GM18520 (cell line): ENCODE measurements around the gene CERK.

Experiments used
- ATAC-seq: cut with Tn5 transposase; IDR thresholded peaks from one replicate; pipeline ENCODE4 v1.9.1; 2021; ENCODE audit not compliant: unreplicated experiment

Gene CERK

DNA sequence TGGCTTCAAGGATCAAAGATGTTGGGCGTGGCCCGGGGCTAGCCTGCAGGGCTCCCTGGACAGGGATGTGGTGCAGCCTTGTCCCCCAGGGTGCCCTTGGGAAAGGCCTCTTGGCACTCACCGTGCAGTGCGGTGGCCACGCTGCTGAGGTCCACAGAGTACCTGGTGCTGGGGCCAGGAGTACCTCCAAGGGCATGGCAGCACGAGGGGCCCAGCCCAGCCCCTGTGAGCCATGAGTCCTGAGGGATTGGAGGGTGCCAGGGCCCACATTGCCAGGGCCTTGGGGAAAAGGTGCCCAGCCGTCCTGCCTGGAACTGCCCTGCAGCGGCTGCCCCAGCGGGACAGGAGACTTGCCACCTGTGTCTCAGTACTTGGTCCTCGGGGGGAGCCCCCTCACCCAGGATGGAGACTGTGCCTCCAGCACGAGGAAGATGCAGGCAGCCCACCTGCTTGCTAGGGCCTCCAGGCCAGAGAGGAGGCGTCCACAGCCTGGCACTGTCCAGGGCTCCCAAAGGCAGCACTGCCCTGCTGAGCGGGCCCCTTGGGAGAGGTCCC, 73.7 kb downstream of the CERK start:
- no peak for ATAC-seq

- ATAC-seq = no peak
Measured at GRCh38 chr22:46663436-46664100, 74.5 kb downstream of the CERK start.

- ATAC-seq = no peak
Measured at GRCh38 chr22:46663001-46663400, 75.1 kb downstream of the CERK start.

- ATAC-seq = no peak
Measured at GRCh38 chr22:46662226-46662625, 75.8 kb downstream of the CERK start.

DNA sequence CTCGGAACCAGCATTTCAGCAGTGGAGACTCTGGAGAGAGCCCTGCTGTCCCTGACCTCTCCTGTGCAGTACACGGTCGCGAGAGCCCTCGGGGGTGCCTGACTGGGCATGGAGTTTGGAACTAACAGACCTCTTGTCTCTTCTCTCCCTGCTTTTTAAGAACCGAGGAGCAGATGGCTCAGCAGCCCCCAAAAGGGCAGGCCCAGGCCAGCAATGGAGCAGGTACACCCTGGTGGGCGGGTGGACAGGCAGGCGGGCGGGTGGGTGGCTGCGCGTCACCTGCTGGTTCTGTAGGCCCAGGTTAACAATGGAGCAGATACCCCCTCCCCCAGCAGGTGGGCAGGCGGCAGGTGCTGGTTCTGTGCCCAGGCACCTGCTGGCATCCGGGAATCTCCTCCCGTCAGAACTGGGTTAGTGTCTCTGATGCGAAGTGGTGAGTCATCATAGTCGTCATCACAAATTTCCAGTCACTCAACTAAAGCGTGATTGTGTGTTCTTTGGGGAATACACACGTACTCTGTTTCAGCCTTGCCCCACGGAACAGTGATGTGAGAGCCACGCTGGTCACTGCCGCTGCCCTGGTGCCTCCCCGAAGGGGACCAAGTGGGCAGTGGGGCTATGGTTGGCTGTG, 76.7 kb downstream of the CERK start:
- no peak for ATAC-seq

- ATAC-seq = no peak
Measured at GRCh38 chr22:46660604-46661201, 77.3 kb downstream of the CERK start.

DNA sequence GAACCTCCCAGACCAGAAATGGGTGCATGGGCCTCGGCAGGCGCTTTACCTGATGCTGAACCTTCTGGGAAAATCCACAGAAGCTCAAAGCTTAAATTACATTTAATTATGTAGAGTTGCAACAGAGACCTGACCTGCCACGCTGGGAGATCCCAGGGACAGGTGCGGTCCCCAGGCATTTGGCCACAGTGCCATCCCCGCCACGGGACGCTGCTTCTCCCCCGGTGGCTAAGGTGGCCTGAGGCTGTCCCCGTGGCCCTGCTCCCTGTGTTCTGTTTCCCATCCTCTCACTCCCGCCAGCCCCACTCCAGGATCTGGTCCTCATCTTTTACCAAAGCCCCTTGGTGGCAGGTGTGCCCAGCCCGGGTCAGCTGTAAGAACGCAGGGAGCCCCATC, 78.3 kb downstream of the CERK start:
- no peak for ATAC-seq

DNA sequence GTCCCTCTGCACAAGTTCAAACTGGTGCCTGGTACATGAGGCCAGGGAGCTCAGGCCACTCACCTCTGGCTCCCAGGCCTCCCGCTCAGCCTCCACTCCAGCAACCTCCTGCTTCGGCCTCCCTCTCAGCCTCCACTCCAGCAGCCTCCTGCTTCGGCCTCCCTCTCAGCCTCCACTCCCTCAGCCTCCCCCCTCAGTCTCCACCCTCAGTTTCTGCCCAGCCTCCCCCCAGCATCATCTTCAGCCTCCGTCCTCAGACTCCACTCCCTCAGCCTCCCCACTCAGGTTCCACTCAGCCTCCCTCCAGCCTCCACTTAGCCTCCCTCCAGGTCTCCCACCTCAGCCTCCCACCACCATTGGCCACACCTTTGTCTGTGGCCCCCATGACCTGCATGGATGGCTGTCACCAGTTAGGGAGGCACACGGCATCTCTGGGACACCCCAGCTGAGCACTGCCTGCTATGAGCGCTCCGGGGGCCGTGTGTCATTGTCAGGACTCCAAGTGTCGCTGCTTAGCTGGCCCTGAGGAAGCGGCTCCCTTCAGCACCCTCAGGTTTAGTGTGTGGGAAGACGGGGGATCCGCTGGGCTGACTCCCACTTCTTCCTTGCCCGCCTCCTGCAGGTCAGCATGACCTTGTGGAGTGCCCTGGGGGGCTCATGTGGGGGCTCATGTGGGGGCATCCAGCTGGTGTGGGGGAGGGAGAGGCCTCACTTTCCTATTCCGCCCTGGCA, 78.8 kb downstream of the CERK start:
- no peak for ATAC-seq

GRCh38 chr22:46657996-46658947, 79.8 kb downstream of the CERK start:
- no peak for ATAC-seq

- no peak for ATAC-seq
Measured at GRCh38 chr22:46657655-46657953, 80.4 kb downstream of the CERK start.

DNA sequence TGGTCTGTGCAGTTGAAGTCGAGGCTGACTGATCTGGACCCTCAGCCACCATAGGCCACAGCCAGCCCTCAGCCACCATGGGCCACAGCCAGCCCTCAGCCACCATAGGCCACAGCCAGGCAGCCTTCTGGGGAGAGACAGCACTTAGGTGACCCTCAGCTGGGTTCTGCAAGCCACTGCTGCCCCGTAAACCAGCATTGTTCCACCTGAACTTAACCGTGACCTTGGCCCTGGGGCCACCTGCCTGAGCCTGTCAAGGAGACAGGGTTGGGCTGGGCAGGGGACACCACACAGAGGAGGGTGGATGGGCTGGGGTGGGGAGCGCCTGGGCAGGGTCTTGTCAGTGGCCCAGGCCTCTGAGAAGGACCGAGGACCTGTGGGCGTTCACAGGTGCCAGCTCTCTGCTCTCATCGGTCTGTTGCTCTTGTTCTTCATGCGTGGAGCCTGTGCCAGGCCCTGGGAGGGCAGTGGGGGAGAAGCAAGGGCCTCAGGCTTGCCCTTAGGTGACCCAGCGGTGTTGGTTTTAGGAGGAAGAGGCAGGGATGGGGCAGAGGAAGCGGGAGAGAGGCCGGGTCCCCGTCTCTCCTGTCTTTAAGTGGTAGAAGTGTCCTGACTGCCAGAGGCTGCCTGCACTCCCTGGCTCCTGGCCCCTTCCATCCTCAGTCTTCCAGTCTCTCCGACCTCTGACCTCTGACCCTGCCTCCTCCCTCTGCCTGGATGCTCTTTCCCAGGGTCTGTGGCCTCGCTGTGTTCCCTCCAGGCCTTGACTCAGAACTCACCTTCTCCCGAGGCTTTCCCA, 81.0 kb downstream of the CERK start:
- no peak for ATAC-seq

DNA sequence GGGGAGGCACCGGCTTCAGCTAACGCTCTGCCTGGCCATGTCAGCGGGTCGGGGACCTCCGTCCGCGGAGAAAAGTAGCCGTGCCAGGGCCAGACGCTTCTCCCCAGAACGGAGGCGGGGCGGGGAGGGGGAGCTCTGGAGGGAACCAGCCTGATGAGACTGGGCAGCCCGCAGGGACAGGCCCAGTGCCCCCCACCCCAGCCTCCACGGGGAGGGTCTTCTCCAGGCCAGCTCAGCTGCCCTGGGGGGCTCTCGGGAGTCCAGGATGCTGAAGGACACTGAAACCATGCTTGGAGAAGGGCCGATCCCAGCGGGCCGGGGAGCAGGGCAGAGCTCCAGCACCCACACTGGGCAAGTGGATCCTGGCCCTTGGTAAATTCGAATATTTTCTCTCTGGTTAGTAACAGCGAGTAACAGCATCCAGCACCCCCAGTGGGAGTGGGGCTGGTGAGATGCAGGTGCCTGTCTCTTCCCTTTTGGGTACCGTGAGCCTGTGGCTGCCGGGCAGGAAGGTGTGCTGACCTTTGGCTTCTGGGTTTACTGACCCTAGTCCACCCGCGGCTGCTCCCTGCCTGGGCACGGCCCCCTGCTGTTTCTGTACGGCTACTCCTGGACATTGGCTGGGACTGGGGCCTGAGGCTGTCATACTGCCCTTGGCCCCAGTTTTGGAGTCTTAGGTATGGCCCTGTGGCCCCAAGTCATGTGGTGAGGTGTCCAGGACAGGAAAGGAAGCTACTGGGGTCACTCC, 82.0 kb downstream of the CERK start:
- ATAC-seq = no peak

- ATAC-seq = no peak
Measured at GRCh38 chr22:46654927-46655595, 83.0 kb downstream of the CERK start.

DNA sequence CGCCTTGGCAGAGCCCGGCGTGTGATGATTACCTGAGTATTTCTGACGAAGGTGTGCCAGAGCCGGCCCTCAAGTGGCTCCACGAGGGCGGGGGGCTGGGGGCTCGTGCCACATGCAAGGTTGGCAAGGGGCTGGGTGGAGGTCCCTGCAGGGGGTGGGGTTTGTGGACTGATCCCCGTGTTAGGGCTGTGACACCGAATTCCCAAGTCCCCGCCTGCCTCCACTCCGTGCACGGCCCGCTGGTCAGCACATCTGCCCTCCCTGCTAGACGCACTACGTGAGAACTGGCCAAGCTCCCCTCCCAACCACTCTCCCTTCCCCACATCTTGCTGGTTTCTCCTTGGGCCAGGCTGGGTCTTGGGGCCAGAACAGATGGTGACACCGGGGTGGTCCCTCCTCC, 83.6 kb downstream of the CERK start:
- no peak for ATAC-seq

DNA sequence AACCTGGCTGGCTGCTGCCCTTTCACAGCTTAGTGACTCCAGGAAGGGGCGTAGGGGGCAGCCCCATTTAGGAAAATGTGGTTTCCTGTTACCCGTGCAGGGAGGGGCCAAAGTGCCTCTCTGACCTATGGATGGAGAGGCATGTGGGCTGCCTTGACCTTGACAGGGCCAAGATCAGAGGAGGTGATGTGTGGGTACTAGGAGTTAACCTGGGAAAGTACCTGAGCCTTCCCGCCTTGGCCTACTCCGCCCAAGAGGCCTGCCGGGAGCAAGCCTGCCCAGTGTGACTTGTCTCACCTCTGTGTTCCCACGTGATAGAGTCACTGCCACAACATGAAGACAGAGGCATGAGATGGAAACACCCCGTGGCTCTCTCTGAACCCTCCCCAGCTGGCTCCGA, 84.5 kb downstream of the CERK start:
- ATAC-seq = no peak

DNA sequence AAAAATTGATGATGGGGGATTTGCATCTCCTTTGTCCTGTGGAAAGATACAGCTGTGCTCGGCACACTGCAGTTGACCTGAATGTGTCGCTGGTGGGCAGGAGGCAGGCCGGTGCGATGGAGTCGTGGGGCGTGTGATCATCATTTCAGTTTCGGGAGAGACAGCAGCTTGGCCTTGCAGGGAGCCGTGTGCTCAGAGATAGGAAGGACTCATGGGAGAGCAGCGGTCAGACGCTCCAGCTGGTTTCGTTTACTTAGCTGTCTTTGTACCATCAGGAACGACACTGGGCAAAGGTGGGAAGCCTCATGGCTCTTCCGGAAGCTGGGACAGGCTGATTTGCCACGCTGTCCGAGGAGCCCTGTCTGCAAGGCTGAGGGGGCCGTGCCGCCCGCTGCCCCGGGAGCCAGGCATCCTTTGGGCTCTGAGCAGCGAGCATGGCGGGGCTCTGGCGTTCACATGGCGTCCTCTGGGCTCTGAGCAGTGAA, 85.2 kb downstream of the CERK start:
- no peak for ATAC-seq

GRCh38 chr22:46652081-46652846, 85.8 kb downstream of the CERK start:
- no peak for ATAC-seq

GRCh38 chr22:46651316-46651715, 86.7 kb downstream of the CERK start:
- ATAC-seq = no peak
